Endothelial cell of umbilical vein (primary cell): ENCODE results near the gene E2F4. TPM values are rescaled to one million over a fixed set of nuclear protein-coding genes. Genes with fewer than 3 reads are reported as not detected.

ENCODE experiments used
- BruUV-seq: library from RNA; stranded (reverse); fragments of 400-500 nt; replicated peaks from 2 replicates; lab custom pipeline; 2021; lab: Mats Ljungman, UMichigan
- CTCF ChIA-PET: fragments of 300-600, 350-600 bp; sonication (Branson Sonifier 250); formaldehyde crosslinking; loops from one replicate; lab custom pipeline; 2021; ENCODE audit warnings: antibody characterized with exemption, inconsistent platforms; lab: Charles Lee
- POLR2A ChIA-PET: fragments of 300-600, 350-600 bp; sonication (Branson Sonifier 250); formaldehyde crosslinking; loops from one replicate; lab custom pipeline; 2021; ENCODE audit warnings: antibody characterized with exemption, inconsistent platforms; lab: Charles Lee
- DNase-seq: peaks from one replicate; pipeline ENCODE4 v3.0.0-alpha.2; 2011; ENCODE audit warnings: low read depth, low spot score
- FAIRE-seq: peaks from 2 replicates; lab custom pipeline; 2011; peaks lifted over from hg19 to GRCh38; lab: Jason Lieb, UNC
- H2AFZ ChIP-seq: 2 replicates; pipeline ENCODE4 v1.6.0; 2012; ENCODE audit warnings: low read depth, low read length, control low read depth, inconsistent platforms
- H3K27ac ChIP-seq: 2 replicates; pipeline ENCODE4 v1.5.1; 2011; ENCODE audit warnings: low read depth, mild to moderate bottlenecking, control low read depth, low read length, moderate library complexity; ENCODE audit not compliant: insufficient read depth
- H3K27me3 ChIP-seq, 2 experiments: 2 replicates each; pipeline versions ENCODE4 v1.6.0 to v1.6.1; 2011; ENCODE audit warnings: low read length in 2 of 2, mixed read lengths in 1 of 2; ENCODE audit not compliant: control insufficient read depth in 2 of 2, insufficient read depth in 2 of 2
- H3K36me3 ChIP-seq, 2 experiments: 2 replicates in 1 of 2; 3 replicates in 1 of 2; pipeline ENCODE4 v1.5.1; 2011; ENCODE audit warnings: low read length in 2 of 2, mild to moderate bottlenecking in 1 of 2, moderate library complexity in 1 of 2; ENCODE audit not compliant: control insufficient read depth in 2 of 2, insufficient read depth in 2 of 2; ENCODE audit errors: extremely low read depth in 1 of 2
- H3K4me1 ChIP-seq: 3 replicates; pipeline ENCODE4 v1.5.1; 2011; ENCODE audit warnings: mild to moderate bottlenecking, low read length; ENCODE audit not compliant: control insufficient read depth, insufficient read depth; ENCODE audit errors: extremely low read depth
- H3K4me2 ChIP-seq: 2 replicates; pipeline ENCODE4 v1.6.1; 2011; ENCODE audit warnings: low read length, control low read depth, mixed read lengths; ENCODE audit not compliant: insufficient read depth
- H3K4me3 ChIP-seq, 3 experiments: fragments of 200-600 bp in 1 of 3; sonication (generic), shearing (Covaris generic) in 1 of 3; replicated peaks in 1 of 3; 2 replicates each; pipeline ENCODE4 v1.5.1; 2011 to 2016; ENCODE audit warnings: control low read depth in 3 of 3, low read length in 3 of 3, mild to moderate bottlenecking in 2 of 3, inconsistent platforms in 1 of 3, low read depth in 1 of 3, moderate library complexity in 1 of 3; ENCODE audit not compliant: insufficient read depth in 1 of 3
- H3K79me2 ChIP-seq: 2 replicates; pipeline ENCODE4 v1.6.0; 2012; ENCODE audit warnings: low read length, inconsistent platforms; ENCODE audit not compliant: control insufficient read depth, insufficient read depth
- H3K9ac ChIP-seq: replicated peaks from 2 replicates; pipeline ENCODE3; 2011; ENCODE audit warnings: low read length, control low read depth; ENCODE audit not compliant: insufficient read depth; ENCODE audit errors: extremely low read depth
- H3K9me1 ChIP-seq: replicated peaks from 3 replicates; pipeline ENCODE4 v1.6.0; 2011; ENCODE audit warnings: mild to moderate bottlenecking, low read length; ENCODE audit not compliant: control insufficient read depth, insufficient read depth; ENCODE audit errors: extremely low read depth
- H3K9me3 ChIP-seq: replicated peaks from 2 replicates; pipeline ENCODE4 v1.5.1; 2012; ENCODE audit warnings: low read length, inconsistent platforms; ENCODE audit not compliant: control insufficient read depth, insufficient read depth
- H4K20me1 ChIP-seq: replicated peaks from 2 replicates; pipeline ENCODE3; 2011; ENCODE audit warnings: mild to moderate bottlenecking, low read length; ENCODE audit not compliant: control insufficient read depth, insufficient read depth; ENCODE audit errors: extremely low read depth
- EZH2 ChIP-seq: IDR thresholded peaks from 2 replicates; pipeline ENCODE4 v1.6.1; 2012; ENCODE audit warnings: borderline replicate concordance, low read depth, mild to moderate bottlenecking, moderate library complexity, low read length, inconsistent platforms; ENCODE audit not compliant: severe bottlenecking
- FOS ChIP-seq: IDR thresholded peaks from 2 replicates; pipeline ENCODE4 v1.6.1; 2011; ENCODE audit warnings: mild to moderate bottlenecking, low read length, moderate library complexity, borderline replicate concordance; ENCODE audit not compliant: insufficient read depth
- JUN ChIP-seq: IDR thresholded peaks from 2 replicates; pipeline ENCODE4 v1.6.1; 2011; ENCODE audit warnings: borderline replicate concordance, low read depth; ENCODE audit not compliant: insufficient read length, insufficient read depth
- MYC ChIP-seq: IDR thresholded peaks from one replicate; pipeline ENCODE4 v1.6.1; 2011; ENCODE audit warnings: mild to moderate bottlenecking, low read depth, low read length
- POLR2AphosphoS5 ChIP-seq: IDR thresholded peaks from 2 replicates; pipeline ENCODE4 v1.6.1; 2012; ENCODE audit warnings: low read depth, mild to moderate bottlenecking, control low read depth, low read length, moderate library complexity; ENCODE audit not compliant: insufficient read depth
- dilution Hi-C: fragments of 300-500 bp; cut with MboI; formaldehyde crosslinking; loops from one replicate; pipeline ENCODE4 v1.15.0; 2019; ENCODE audit warnings: low sequenced_read_pairs; ENCODE audit not compliant: extremely low pct_ligation_motif_present
- intact Hi-C: fragments of 100-400 bp; cut with micrococcal nuclease; formaldehyde crosslinking; loops from one replicate; pipeline ENCODE4 v1.10.0; 2022
- polyA plus RNA-seq, 4 experiments: library from polyadenylated mRNA; depleted of rRNA in 3 of 4; stranded (reverse) in 3 of 4; unstranded in 1 of 4; fragments of >200 nt; gene quantifications; 2 replicates each; pipeline versions ENCODE4 v1.2.1 to v1.2.3, GENCODE V29; 2011 to 2012; ENCODE audit warnings: missing spikeins in 1 of 4
- total RNA-seq: library from RNA; stranded (reverse); gene quantifications from 2 replicates; pipeline ENCODE4 v1.2.3, GENCODE V29; 2021
- TF ChIP-seq, protein P1 (sequence below): IDR thresholded peaks from 2 replicates; pipeline ENCODE4 v1.6.1; 2011; ENCODE audit not compliant: insufficient read depth, insufficient read length
- TF ChIP-seq, protein P2 (sequence below), 2 donors: IDR thresholded peaks; 1 replicate in 1 of 2; 2 replicates in 1 of 2; pipeline ENCODE4 v1.5.1; 2011; ENCODE audit warnings: low read length in 2 of 2, mild to moderate bottlenecking in 2 of 2, moderate library complexity in 2 of 2, control low read depth in 1 of 2, inconsistent platforms in 1 of 2, low read depth in 1 of 2; ENCODE audit not compliant: insufficient read depth in 1 of 2; ENCODE audit errors: extremely low read depth in 1 of 2

The E2F4 gene
- total and polyA plus RNA-seq, 2 donors (not counting 3 experiments of a cell fraction or from before 2014, with no cell fraction given): 112 to 168 TPM

DNA sequence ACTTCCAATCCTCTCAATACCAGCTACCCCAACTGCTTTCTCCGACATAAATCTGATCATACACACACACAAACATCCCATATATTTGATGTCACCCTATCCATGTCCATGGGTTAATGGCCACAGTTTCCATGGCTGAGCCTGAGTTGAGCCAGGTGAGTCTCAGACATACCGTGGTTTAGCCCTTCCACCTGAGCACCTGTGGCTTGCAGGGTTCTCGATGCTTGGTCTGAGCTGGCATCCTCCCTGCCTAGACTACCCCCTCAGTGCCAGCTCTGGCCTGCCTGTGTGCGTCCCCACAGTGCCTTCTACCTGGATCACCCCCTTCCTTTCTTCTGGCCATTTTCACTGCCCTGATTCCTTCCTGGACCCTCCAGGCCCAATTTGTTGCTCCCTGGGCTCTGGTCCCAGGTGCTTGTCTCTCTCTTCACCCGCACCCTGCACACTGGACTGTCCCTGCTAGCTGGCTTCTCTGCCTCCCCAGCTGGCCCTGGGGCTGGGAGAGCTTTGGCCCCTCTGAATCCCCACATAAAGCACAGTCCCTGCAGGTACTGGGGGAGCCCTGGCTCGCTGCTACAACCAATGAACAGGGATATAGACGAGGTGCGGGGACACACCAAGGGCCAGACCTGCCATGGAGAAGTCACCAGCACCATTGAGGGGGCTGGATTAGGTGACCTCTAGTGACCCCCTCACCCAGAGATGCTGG, 14.3 kb downstream of the E2F4 start:
- Histone ChIP-seq H3K9ac (no peak overlapping the region), H3K4me1 (no peaks in the 10 kb centered on the region), H3K79me2 (no peaks in the 10 kb centered on the region), H3K36me3 (peaks cover 0 to 26% of the 10 kb centered on the region in 2 experiments), H3K9me3 (no peaks in the 10 kb centered on the region), H4K20me1 (no peaks in the 10 kb centered on the region), H3K4me3 (no peak overlapping the region), H3K27me3 (no peaks in the 10 kb centered on the region), H3K9me1 (no peaks in the 10 kb centered on the region), H3K27ac (no peak overlapping the region), H3K4me2 (no peak overlapping the region), H2AFZ (no peak overlapping the region)
- intact Hi-C loops: no loop called here
- TF ChIP-seq FOS: no peak
- no peak for TF ChIP-seq EZH2
- TF ChIP-seq, protein P1, sequence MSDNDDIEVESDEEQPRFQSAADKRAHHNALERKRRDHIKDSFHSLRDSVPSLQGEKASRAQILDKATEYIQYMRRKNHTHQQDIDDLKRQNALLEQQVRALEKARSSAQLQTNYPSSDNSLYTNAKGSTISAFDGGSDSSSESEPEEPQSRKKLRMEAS: no peak
- TF ChIP-seq, protein P2, sequence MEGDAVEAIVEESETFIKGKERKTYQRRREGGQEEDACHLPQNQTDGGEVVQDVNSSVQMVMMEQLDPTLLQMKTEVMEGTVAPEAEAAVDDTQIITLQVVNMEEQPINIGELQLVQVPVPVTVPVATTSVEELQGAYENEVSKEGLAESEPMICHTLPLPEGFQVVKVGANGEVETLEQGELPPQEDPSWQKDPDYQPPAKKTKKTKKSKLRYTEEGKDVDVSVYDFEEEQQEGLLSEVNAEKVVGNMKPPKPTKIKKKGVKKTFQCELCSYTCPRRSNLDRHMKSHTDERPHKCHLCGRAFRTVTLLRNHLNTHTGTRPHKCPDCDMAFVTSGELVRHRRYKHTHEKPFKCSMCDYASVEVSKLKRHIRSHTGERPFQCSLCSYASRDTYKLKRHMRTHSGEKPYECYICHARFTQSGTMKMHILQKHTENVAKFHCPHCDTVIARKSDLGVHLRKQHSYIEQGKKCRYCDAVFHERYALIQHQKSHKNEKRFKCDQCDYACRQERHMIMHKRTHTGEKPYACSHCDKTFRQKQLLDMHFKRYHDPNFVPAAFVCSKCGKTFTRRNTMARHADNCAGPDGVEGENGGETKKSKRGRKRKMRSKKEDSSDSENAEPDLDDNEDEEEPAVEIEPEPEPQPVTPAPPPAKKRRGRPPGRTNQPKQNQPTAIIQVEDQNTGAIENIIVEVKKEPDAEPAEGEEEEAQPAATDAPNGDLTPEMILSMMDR (IDR thresholded peaks at IDR 0.05; ENCODE audit: extremely low read depth in 1 of 2, insufficient read depth in 1 of 2, low read depth in 1 of 2, low read length in 2 of 2): no peak
- TF ChIP-seq JUN: no peak
- no peak for TF ChIP-seq POLR2AphosphoS5
- TF ChIP-seq MYC: no peak
- CTCF ChIA-PET: interaction anchor here (0.9 kb wide), 1 partner anchor 8 kb away, joined by 3 read pairs; no protein-coding TSS in a partner anchor
- DNase-seq (no peak), FAIRE-seq (no peak)
- dilution Hi-C loops: no loop called here
- no TSS peak for BruUV-seq
- POLR2A ChIA-PET: no interaction called here
